ENCODE measurements around the gene FIGN. TPM values are rescaled to one million over a fixed set of nuclear protein-coding genes. Genes with fewer than 3 reads are reported as not detected.
A peak's percentile ranks its signal among the peaks of the same experiment; 100 is the strongest.

Gene FIGN
- total and polyA plus RNA-seq, 2 donors (not counting 1 experiment from before 2014, with no cell fraction given): 1.5 to 1.6 TPM

DNA sequence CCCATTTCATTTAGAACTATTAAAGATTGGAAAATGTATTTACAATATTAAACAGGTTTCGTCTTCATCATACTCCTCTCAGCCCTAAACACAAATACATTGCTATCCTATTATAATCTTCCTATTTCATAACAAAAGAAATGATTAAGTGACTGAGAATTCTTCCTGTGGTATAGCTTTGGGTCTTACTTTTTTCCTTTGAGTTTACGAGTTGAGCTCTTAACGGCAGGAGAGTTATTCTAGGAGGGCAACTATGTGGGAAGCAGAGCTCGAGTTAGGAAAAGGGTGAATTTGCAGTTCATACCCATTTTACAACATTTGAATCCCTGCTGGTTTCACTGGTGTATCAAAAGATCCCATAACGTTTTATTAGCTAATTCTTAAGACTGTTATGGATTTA is 105.0 kb downstream of the FIGN start:
- H2AFZ ChIP-seq (ENCODE audit: low read length): no peak overlapping the region
- H3K9ac ChIP-seq (ENCODE audit: insufficient read depth, low read length): no peak overlapping the region
- H3K36me3 ChIP-seq (ENCODE audit: control insufficient read depth, insufficient read depth, low read length): no peaks in the 10 kb centered on the region
- H3K4me3 ChIP-seq (replicated peaks in 1 of 4; ENCODE audit: control extremely low read depth in 1 of 4, insufficient read depth in 1 of 4, low read depth in 3 of 4, low read length in 4 of 4): no peak overlapping the region
- no peak overlapping the region for H3K27ac ChIP-seq (ENCODE audit: insufficient read depth, low read length)
- TF ChIP-seq, protein P1, sequence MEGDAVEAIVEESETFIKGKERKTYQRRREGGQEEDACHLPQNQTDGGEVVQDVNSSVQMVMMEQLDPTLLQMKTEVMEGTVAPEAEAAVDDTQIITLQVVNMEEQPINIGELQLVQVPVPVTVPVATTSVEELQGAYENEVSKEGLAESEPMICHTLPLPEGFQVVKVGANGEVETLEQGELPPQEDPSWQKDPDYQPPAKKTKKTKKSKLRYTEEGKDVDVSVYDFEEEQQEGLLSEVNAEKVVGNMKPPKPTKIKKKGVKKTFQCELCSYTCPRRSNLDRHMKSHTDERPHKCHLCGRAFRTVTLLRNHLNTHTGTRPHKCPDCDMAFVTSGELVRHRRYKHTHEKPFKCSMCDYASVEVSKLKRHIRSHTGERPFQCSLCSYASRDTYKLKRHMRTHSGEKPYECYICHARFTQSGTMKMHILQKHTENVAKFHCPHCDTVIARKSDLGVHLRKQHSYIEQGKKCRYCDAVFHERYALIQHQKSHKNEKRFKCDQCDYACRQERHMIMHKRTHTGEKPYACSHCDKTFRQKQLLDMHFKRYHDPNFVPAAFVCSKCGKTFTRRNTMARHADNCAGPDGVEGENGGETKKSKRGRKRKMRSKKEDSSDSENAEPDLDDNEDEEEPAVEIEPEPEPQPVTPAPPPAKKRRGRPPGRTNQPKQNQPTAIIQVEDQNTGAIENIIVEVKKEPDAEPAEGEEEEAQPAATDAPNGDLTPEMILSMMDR (conservative IDR thresholded peaks at IDR 0.05 in 1 of 2, IDR thresholded peaks at IDR 0.05 in 1 of 2; ENCODE audit: low read depth in 1 of 2, low read length in 2 of 2): no peak
- TF ChIP-seq EZH2 (IDR thresholded peaks at IDR 0.05; ENCODE audit: low read length, missing control alignments): no peak
- no peaks in the 10 kb centered on the region for H4K20me1 ChIP-seq (ENCODE audit: control insufficient read depth, extremely low read depth, insufficient read depth, low read length)
- no peaks in the 10 kb centered on the region for H3K9me3 ChIP-seq (ENCODE audit: control insufficient read depth, insufficient read depth, low read depth, low read length)
- no peaks in the 10 kb centered on the region for H3K27me3 ChIP-seq (ENCODE audit: control insufficient read depth, insufficient read depth, low read length)
- H3K79me2 ChIP-seq (ENCODE audit: control insufficient read depth, insufficient read depth, low read length): no peaks in the 10 kb centered on the region
- H3K4me1 ChIP-seq (ENCODE audit: control insufficient read depth, extremely low read depth, insufficient read depth, low read length): no peaks in the 10 kb centered on the region
- DNase-seq (ENCODE audit: low read depth in 2 of 2): peak in 1 of 2 donors; percentile 20
- H3K4me2 ChIP-seq (ENCODE audit: extremely low read depth, insufficient read depth, low read length): no peak overlapping the region

- no peak for TF ChIP-seq EZH2 (IDR thresholded peaks at IDR 0.05; ENCODE audit: low read length, missing control alignments)
- TF ChIP-seq, protein P1 (conservative IDR thresholded peaks at IDR 0.05 in 1 of 2, IDR thresholded peaks at IDR 0.05 in 1 of 2; ENCODE audit: low read depth in 1 of 2, low read length in 2 of 2): no peak
- H3K36me3 ChIP-seq (ENCODE audit: control insufficient read depth, insufficient read depth, low read length): no peaks in the 10 kb centered on the region
- H3K27ac ChIP-seq (ENCODE audit: insufficient read depth, low read length): no peak overlapping the region
- H3K9me3 ChIP-seq (ENCODE audit: control insufficient read depth, insufficient read depth, low read depth, low read length): no peaks in the 10 kb centered on the region
- H3K79me2 ChIP-seq (ENCODE audit: control insufficient read depth, insufficient read depth, low read length): no peaks in the 10 kb centered on the region
- H3K4me2 ChIP-seq (ENCODE audit: extremely low read depth, insufficient read depth, low read length): no peak overlapping the region
- no peaks in the 10 kb centered on the region for H3K27me3 ChIP-seq (ENCODE audit: control insufficient read depth, insufficient read depth, low read length)
- H3K9ac ChIP-seq (ENCODE audit: insufficient read depth, low read length): no peak overlapping the region
- H4K20me1 ChIP-seq (ENCODE audit: control insufficient read depth, extremely low read depth, insufficient read depth, low read length): no peaks in the 10 kb centered on the region
- peak in 1 of 2 donors; percentile 86 for DNase-seq (ENCODE audit: low read depth in 2 of 2)
- no peak overlapping the region for H2AFZ ChIP-seq (ENCODE audit: low read length)
- no peaks in the 10 kb centered on the region for H3K4me1 ChIP-seq (ENCODE audit: control insufficient read depth, extremely low read depth, insufficient read depth, low read length)
- no peak overlapping the region for H3K4me3 ChIP-seq (replicated peaks in 1 of 4; ENCODE audit: control extremely low read depth in 1 of 4, insufficient read depth in 1 of 4, low read depth in 3 of 4, low read length in 4 of 4)
Measured at GRCh38 chr2:163626639-163627109, 109.1 kb downstream of the FIGN start.

- no peak overlapping the region for H3K27ac ChIP-seq (ENCODE audit: insufficient read depth, low read length)
- H2AFZ ChIP-seq (ENCODE audit: low read length): no peak overlapping the region
- TF ChIP-seq, protein P1 (conservative IDR thresholded peaks at IDR 0.05 in 1 of 2, IDR thresholded peaks at IDR 0.05 in 1 of 2; ENCODE audit: low read depth in 1 of 2, low read length in 2 of 2): no peak
- TF ChIP-seq EZH2 (IDR thresholded peaks at IDR 0.05; ENCODE audit: low read length, missing control alignments): no peak
- no peaks in the 10 kb centered on the region for H3K27me3 ChIP-seq (ENCODE audit: control insufficient read depth, insufficient read depth, low read length)
- H3K79me2 ChIP-seq (ENCODE audit: control insufficient read depth, insufficient read depth, low read length): no peaks in the 10 kb centered on the region
- no peak overlapping the region for H3K9ac ChIP-seq (ENCODE audit: insufficient read depth, low read length)
- H3K4me1 ChIP-seq (ENCODE audit: control insufficient read depth, extremely low read depth, insufficient read depth, low read length): no peaks in the 10 kb centered on the region
- H3K4me3 ChIP-seq (replicated peaks in 1 of 4; ENCODE audit: control extremely low read depth in 1 of 4, insufficient read depth in 1 of 4, low read depth in 3 of 4, low read length in 4 of 4): no peak overlapping the region
- H3K4me2 ChIP-seq (ENCODE audit: extremely low read depth, insufficient read depth, low read length): no peak overlapping the region
- no peak for DNase-seq (ENCODE audit: low read depth in 2 of 2)
- H3K9me3 ChIP-seq (ENCODE audit: control insufficient read depth, insufficient read depth, low read depth, low read length): no peaks in the 10 kb centered on the region
- no peaks in the 10 kb centered on the region for H4K20me1 ChIP-seq (ENCODE audit: control insufficient read depth, extremely low read depth, insufficient read depth, low read length)
- H3K36me3 ChIP-seq (ENCODE audit: control insufficient read depth, insufficient read depth, low read length): no peaks in the 10 kb centered on the region
Measured at GRCh38 chr2:163626208-163626607, 109.6 kb downstream of the FIGN start.

All from fibroblast of lung (primary cell).